Mesothelial cell of epicardium (in vitro differentiated cells): ENCODE data around the gene SPINK6. TPM values are rescaled to one million over a fixed set of nuclear protein-coding genes. Genes with fewer than 3 reads are reported as not detected.

Experiments used
- DNase-seq, 2 experiments: peaks; one replicate each; pipeline ENCODE4 v3.0.0; 2021; ENCODE audit warnings: low spot score in 2 of 2; ENCODE audit not compliant: unreplicated experiment in 2 of 2
- H3K27ac Mint-ChIP-seq: 2 replicates; pipeline ENCODE4 v1.8.0; 2021; ENCODE audit warnings: mixed read lengths
- H3K27me3 Mint-ChIP-seq: 2 replicates; pipeline ENCODE4 v1.8.0; 2021; ENCODE audit warnings: low read depth, mixed read lengths
- H3K36me3 Mint-ChIP-seq: 2 replicates; pipeline ENCODE4 v1.8.0; 2021; ENCODE audit warnings: mixed read lengths
- H3K4me1 Mint-ChIP-seq: 2 replicates; pipeline ENCODE4 v1.8.0; 2021; ENCODE audit warnings: mixed read lengths
- H3K4me3 Mint-ChIP-seq: 2 replicates; pipeline ENCODE4 v1.8.0; 2021; ENCODE audit warnings: mild to moderate bottlenecking, moderate library complexity, mixed read lengths
- H3K9me3 Mint-ChIP-seq: 2 replicates; pipeline ENCODE4 v1.8.0; 2021; ENCODE audit warnings: mixed read lengths
- total RNA-seq: library from RNA; stranded (reverse); gene quantifications from 3 replicates; pipeline ENCODE4 v1.2.1, GENCODE V29; 2021
- TF ChIP-seq, protein P1 (sequence below): fragments of 200-600 bp; sonication (generic); IDR thresholded peaks from one replicate; pipeline ENCODE4 v1.5.0; 2021; ENCODE audit warnings: antibody characterized with exemption; ENCODE audit not compliant: unreplicated experiment

SPINK6 gene, protein sequence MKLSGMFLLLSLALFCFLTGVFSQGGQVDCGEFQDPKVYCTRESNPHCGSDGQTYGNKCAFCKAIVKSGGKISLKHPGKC
- not detected in 3 replicates for total RNA-seq

GRCh38 chr5:148202531-148203203 lies at the start of gene SPINK6:
SPINK6 (plus strand) TSS chr5:148203042; CDS start chr5:148203097, 55 bp downstream.
- Mint-ChIP-seq H3K27me3 (peaks cover 10% of the 10 kb centered on the region), H3K36me3 (no peaks in the 10 kb centered on the region), H3K9me3 (no peaks in the 10 kb centered on the region), H3K27ac (no peak within 1 kb of the TSS), H3K4me1 (no peaks in the 10 kb centered on the region), H3K4me3 (no peak within 1 kb of the TSS)
- no peak for DNase-seq
- TF ChIP-seq, protein P1, sequence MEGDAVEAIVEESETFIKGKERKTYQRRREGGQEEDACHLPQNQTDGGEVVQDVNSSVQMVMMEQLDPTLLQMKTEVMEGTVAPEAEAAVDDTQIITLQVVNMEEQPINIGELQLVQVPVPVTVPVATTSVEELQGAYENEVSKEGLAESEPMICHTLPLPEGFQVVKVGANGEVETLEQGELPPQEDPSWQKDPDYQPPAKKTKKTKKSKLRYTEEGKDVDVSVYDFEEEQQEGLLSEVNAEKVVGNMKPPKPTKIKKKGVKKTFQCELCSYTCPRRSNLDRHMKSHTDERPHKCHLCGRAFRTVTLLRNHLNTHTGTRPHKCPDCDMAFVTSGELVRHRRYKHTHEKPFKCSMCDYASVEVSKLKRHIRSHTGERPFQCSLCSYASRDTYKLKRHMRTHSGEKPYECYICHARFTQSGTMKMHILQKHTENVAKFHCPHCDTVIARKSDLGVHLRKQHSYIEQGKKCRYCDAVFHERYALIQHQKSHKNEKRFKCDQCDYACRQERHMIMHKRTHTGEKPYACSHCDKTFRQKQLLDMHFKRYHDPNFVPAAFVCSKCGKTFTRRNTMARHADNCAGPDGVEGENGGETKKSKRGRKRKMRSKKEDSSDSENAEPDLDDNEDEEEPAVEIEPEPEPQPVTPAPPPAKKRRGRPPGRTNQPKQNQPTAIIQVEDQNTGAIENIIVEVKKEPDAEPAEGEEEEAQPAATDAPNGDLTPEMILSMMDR: no peak

DNA sequence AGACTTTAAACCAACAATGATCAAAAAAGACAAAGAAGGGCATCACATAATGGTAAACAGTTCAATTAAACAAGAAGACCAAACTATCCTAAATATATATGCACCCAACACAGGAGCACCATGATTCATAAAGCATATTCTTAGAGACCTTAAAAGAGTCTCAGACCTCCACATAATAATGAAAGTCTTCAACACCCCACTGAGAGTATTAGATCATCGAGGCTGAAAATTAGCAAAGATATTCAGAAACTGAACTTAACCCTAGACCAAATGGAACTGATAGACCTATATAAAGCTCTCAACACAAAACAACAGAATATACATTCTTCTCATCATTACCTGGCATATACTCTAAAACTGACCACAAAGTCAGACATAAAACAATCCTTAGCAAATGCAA lies 46.2 kb upstream of the SPINK6 start:
- Mint-ChIP-seq H3K4me3 (no peak overlapping the region), H3K36me3 (no peaks in the 10 kb centered on the region), H3K27ac (no peak overlapping the region), H3K27me3 (no peaks in the 10 kb centered on the region), H3K4me1 (no peaks in the 10 kb centered on the region), H3K9me3 (peaks cover 26% of the 10 kb centered on the region)
- TF ChIP-seq, protein P1: no peak
- no peak for DNase-seq

GRCh38 chr5:148162038-148162437 lies 40.8 kb upstream of the SPINK6 start:
- Mint-ChIP-seq H3K4me1 (no peaks in the 10 kb centered on the region), H3K4me3 (no peak overlapping the region), H3K36me3 (no peaks in the 10 kb centered on the region), H3K27me3 (no peaks in the 10 kb centered on the region), H3K27ac (no peak overlapping the region), H3K9me3 (peaks cover 8% of the 10 kb centered on the region)
- TF ChIP-seq, protein P1: no peak
- DNase-seq: no peak

DNA sequence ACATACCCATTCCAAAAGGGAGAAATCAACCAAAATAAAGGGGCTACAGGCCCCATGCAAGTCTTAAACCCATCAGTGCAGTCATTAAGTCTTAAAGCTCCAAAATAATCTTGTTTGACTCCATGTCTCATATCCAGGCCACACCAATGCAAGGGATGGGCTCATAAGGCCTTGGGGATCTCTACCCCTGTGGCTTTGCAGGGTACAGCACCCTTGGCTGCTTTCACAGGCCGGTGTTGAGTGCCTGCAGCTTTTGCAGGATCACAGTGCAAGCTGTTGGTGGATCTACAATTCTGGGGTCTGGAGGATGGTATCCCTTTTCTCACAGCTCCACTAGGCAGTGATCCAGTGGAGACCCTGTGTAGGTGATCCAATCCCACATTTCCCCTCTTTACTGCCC lies 39.5 kb upstream of the SPINK6 start:
- TF ChIP-seq, protein P1: no peak
- Mint-ChIP-seq H3K27ac (no peak overlapping the region), H3K36me3 (no peaks in the 10 kb centered on the region), H3K27me3 (no peaks in the 10 kb centered on the region), H3K4me1 (no peaks in the 10 kb centered on the region), H3K9me3 (peaks cover 5% of the 10 kb centered on the region), H3K4me3 (no peak overlapping the region)
- DNase-seq: no peak

DNA sequence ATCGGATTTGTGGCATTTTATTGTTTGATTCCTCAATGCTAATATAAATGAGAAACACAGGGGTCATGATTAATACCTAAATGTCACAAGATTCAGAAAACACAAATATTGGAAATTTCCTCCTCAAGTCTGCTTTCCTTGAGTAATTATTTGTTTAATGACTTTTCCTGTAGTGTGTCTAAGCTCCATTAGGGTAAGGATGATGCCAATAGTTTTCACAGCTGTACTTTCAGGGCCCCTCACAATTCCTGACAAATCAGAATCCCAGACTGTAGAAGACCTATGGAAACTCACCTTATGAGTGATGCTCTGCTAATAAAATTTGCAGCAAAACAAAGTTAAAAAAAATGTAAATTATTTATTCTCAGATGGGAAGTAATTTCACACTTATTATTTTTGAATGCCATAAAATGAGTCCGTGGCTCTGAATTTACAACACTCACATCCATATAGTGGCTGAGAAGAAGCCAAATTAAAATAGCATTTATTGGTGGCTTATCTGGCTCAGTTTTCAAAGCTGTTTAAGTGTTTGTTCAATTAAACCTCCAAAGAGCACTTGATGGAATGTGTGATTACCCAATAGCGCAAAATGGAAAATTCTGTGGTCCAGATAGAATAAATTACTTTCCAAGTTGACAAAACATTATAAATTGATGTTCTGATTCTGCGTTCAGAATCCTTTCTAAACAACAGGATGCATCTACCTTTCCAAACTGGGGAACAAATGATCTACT lies 36.1 kb upstream of the SPINK6 start:
- DNase-seq: no peak
- Mint-ChIP-seq H3K27ac (no peak overlapping the region), H3K4me1 (no peaks in the 10 kb centered on the region), H3K4me3 (no peak overlapping the region), H3K36me3 (no peaks in the 10 kb centered on the region), H3K27me3 (no peaks in the 10 kb centered on the region), H3K9me3 (no peaks in the 10 kb centered on the region)
- TF ChIP-seq, protein P1: no peak
